PC-3 (cell line): ENCODE data around the gene MPST. TPM values are rescaled to one million over a fixed set of nuclear protein-coding genes. Genes with fewer than 3 reads are reported as not detected.

Experiments
- ATAC-seq: fragments of 200-7000 bp; cut with Tn5 transposase; 2 replicates; pipeline ENCODE4 v1.9.1; 2020; ENCODE audit warnings: mild to moderate bottlenecking, moderate library complexity
- BruUV-seq: library from RNA; stranded (reverse); fragments of 400-500 nt; replicated peaks from 2 replicates; lab custom pipeline; 2021; lab: Mats Ljungman, UMichigan
- CTCF ChIA-PET: fragments of 300-600 bp; sonication (Branson Sonifier 250); formaldehyde crosslinking; loops from one replicate; lab custom pipeline; 2022; ENCODE audit warnings: antibody characterized with exemption; lab: Charles Lee
- POLR2A ChIA-PET: fragments of 300-600 bp; sonication (Branson Sonifier 250); formaldehyde crosslinking; loops from one replicate; lab custom pipeline; 2022; ENCODE audit warnings: antibody characterized with exemption; ENCODE audit not compliant: unreplicated experiment; lab: Charles Lee
- DNase-seq: peaks from one replicate; pipeline ENCODE4 v3.0.0-alpha.2; 2015
- H2AFZ ChIP-seq: fragments of 300-600 bp; sonication (generic); 2 replicates; pipeline ENCODE4 v1.6.0; 2016; ENCODE audit warnings: antibody characterized with exemption, low read length
- H3F3A ChIP-seq: fragments of 300-600 bp; sonication (generic); one replicate; pipeline ENCODE4 v1.6.0; 2017; ENCODE audit warnings: antibody characterized with exemption, low read length, control low read depth, mild to moderate bottlenecking; ENCODE audit not compliant: unreplicated experiment
- H3K27ac ChIP-seq: fragments of 300-600 bp; sonication (generic); 2 replicates; pipeline ENCODE4 v1.5.1; 2016; ENCODE audit warnings: mild to moderate bottlenecking, low read length
- H3K27me3 ChIP-seq: fragments of 300-600 bp; sonication (generic); 2 replicates; pipeline ENCODE4 v1.6.1; 2016; ENCODE audit warnings: low read length, mixed read lengths
- H3K36me3 ChIP-seq: fragments of 300-600 bp; sonication (generic); 2 replicates; pipeline ENCODE4 v1.6.1; 2016; ENCODE audit warnings: low read depth, mixed run types, low read length, mixed read lengths
- H3K4me1 ChIP-seq: fragments of 300-600 bp; sonication (generic); 2 replicates; pipeline ENCODE4 v1.5.1; 2016; ENCODE audit warnings: low read length; ENCODE audit not compliant: insufficient read depth
- H3K4me2 ChIP-seq: fragments of 300-600 bp; sonication (generic); 2 replicates; pipeline ENCODE4 v1.6.0; 2016; ENCODE audit warnings: low read length
- H3K4me3 ChIP-seq: fragments of 300-600 bp; sonication (generic); 2 replicates; pipeline ENCODE4 v1.5.1; 2016; ENCODE audit warnings: mild to moderate bottlenecking, low read length, mixed read lengths
- H3K79me2 ChIP-seq: fragments of 300-600 bp; sonication (generic); 2 replicates; pipeline ENCODE4 v1.6.1; 2017; ENCODE audit warnings: low read length, mixed read lengths
- H3K9ac ChIP-seq: fragments of 300-600 bp; sonication (generic); 2 replicates; pipeline ENCODE4 v1.6.0; 2016; ENCODE audit warnings: mild to moderate bottlenecking, low read length
- H3K9me2 ChIP-seq: fragments of 300-600 bp; sonication (generic); replicated peaks from 2 replicates; pipeline ENCODE4 v1.6.1; 2016; ENCODE audit warnings: mixed run types, low read length, mixed read lengths
- H3K9me3 ChIP-seq: fragments of 300-600 bp; sonication (generic); 2 replicates; pipeline ENCODE4 v1.6.1; 2016; ENCODE audit warnings: low read length, mixed read lengths
- H4K20me1 ChIP-seq: fragments of 300-600 bp; sonication (generic); 2 replicates; pipeline ENCODE4 v1.6.1; 2016; ENCODE audit warnings: low read length, mixed read lengths
- CTCF ChIP-seq: fragments of 300-600 bp; sonication (generic); conservative IDR thresholded peaks from 2 replicates; pipeline ENCODE4 v1.5.1; 2017; ENCODE audit warnings: antibody characterized with exemption, low read depth, mild to moderate bottlenecking, low read length
- EZH2 ChIP-seq: fragments of 300-600 bp; sonication (generic); IDR thresholded peaks from one replicate; pipeline ENCODE4 v1.6.1; 2017; ENCODE audit warnings: antibody characterized with exemption, mild to moderate bottlenecking, low read length; ENCODE audit not compliant: unreplicated experiment
- EZH2phosphoT487 ChIP-seq: fragments of 300-600 bp; sonication (generic); IDR thresholded peaks from 2 replicates; pipeline ENCODE4 v1.6.1; 2018; ENCODE audit warnings: mild to moderate bottlenecking, antibody characterized with exemption, low read length, borderline replicate concordance
- intact Hi-C: fragments of 100-400 bp; cut with micrococcal nuclease; formaldehyde crosslinking; loops from 2 replicates; pipeline ENCODE4 v1.9.0; 2023
- total RNA-seq: library from RNA; depleted of rRNA; stranded (reverse); fragments of >200 nt; gene quantifications from 2 replicates; pipeline ENCODE4 v1.2.3, GENCODE V29; 2014

MPST gene
- total RNA-seq, 1 experiment from 2014 or later = 97.0 TPM

GRCh38 chr22:37047006-37047405 lies 27.5 kb downstream of the MPST start:
- intact Hi-C loops = no loop called here
- Histone ChIP-seq H3K4me3 (no peak overlapping the region), H3K9me3 (no peaks in the 10 kb centered on the region), H4K20me1 (no peaks in the 10 kb centered on the region), H3F3A (no peaks in the 10 kb centered on the region), H3K4me1 (peaks cover 9% of the 10 kb centered on the region), H3K27me3 (no peaks in the 10 kb centered on the region), H3K27ac (no peak overlapping the region), H2AFZ (no peak overlapping the region), H3K4me2 (no peak overlapping the region), H3K9ac (no peak overlapping the region), H3K36me3 (no peaks in the 10 kb centered on the region), H3K79me2 (no peaks in the 10 kb centered on the region), H3K9me2 (no peaks in the 10 kb centered on the region)
- ChIA-PET CTCF (no interaction called here), POLR2A (no interaction called here)
- ATAC-seq (no peak), DNase-seq (no peak)
- BruUV-seq = no TSS peak
- TF ChIP-seq CTCF = no peak

DNA sequence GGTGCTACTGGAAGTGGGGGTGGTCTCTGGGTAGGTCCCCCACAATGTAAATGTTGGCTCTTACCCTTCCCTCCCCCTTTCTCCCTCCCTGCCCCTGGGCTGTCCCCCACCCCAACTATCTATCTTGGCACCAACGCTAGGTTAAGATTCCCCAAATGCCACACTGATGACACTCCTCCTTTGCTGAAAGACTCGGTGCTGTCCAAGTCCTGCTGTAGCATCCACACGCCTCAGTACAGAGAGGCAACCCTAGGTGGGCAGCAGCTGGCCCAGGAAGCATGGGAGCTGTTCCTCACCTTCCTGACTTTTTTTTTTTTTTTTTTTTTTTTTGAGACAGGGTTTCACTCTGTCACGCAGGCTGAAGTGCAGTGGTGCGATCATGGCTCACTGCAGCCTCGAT lies 28.6 kb downstream of the MPST start:
- Histone ChIP-seq H3K79me2 (no peaks in the 10 kb centered on the region), H3K27ac (no peak overlapping the region), H4K20me1 (no peaks in the 10 kb centered on the region), H3K9me3 (no peaks in the 10 kb centered on the region), H3K4me2 (no peak overlapping the region), H3K27me3 (no peaks in the 10 kb centered on the region), H3K4me1 (peaks cover 9% of the 10 kb centered on the region), H3K36me3 (no peaks in the 10 kb centered on the region), H3K4me3 (no peak overlapping the region), H3K9me2 (no peaks in the 10 kb centered on the region), H2AFZ (no peak overlapping the region), H3K9ac (no peak overlapping the region), H3F3A (no peaks in the 10 kb centered on the region)
- DNase-seq (no peak), ATAC-seq (no peak)
- no peak for TF ChIP-seq EZH2phosphoT487
- TF ChIP-seq EZH2 = no peak
- no peak for TF ChIP-seq CTCF
- intact Hi-C loops = no loop called here
- BruUV-seq = no TSS peak
- CTCF ChIA-PET = interaction anchor here (0.7 kb wide), 1 partner anchor 522 kb away, joined by 16 read pairs; no protein-coding TSS in a partner anchor
- POLR2A ChIA-PET = no interaction called here

- Histone ChIP-seq H3K27me3 (no peaks in the 10 kb centered on the region), H2AFZ (no peak overlapping the region), H3K4me1 (peaks cover 7% of the 10 kb centered on the region), H3K27ac (no peak overlapping the region), H3F3A (no peaks in the 10 kb centered on the region), H3K79me2 (no peaks in the 10 kb centered on the region), H3K4me2 (no peak overlapping the region), H3K4me3 (no peak overlapping the region), H3K9ac (no peak overlapping the region), H4K20me1 (no peaks in the 10 kb centered on the region), H3K36me3 (no peaks in the 10 kb centered on the region), H3K9me3 (no peaks in the 10 kb centered on the region), H3K9me2 (no peaks in the 10 kb centered on the region)
- no peak for TF ChIP-seq CTCF
- TF ChIP-seq EZH2 = no peak
- TF ChIP-seq EZH2phosphoT487 = no peak
- POLR2A ChIA-PET = no interaction called here
- DNase-seq (no peak), ATAC-seq (no peak)
- no TSS peak for BruUV-seq
- intact Hi-C loops = no loop called here
- CTCF ChIA-PET = no interaction called here
Measured at GRCh38 chr22:37049224-37049623, 29.7 kb downstream of the MPST start.
